Activated B cell treated with CpG ODN at 0.5 μM for 24 hours (primary cell): ENCODE results near the gene HELZ. TPM values are rescaled to one million over a fixed set of nuclear protein-coding genes. Genes with fewer than 3 reads are reported as not detected.

ENCODE experiments used
- ATAC-seq: fragments of 200-7000 bp; cut with Tn5 transposase; one replicate; pipeline ENCODE4 v1.10.0; 2021; ENCODE audit warnings: low read depth, mild to moderate bottlenecking, moderate library complexity
- CTCF ChIA-PET: fragments of 350-600 bp; sonication (Branson Sonifier 250); formaldehyde crosslinking; loops from one replicate; lab custom pipeline; 2021; ENCODE audit warnings: antibody characterized with exemption; lab: Charles Lee
- POLR2A ChIA-PET: fragments of 350-600 bp; sonication (Branson Sonifier 250); formaldehyde crosslinking; loops from one replicate; lab custom pipeline; 2021; ENCODE audit warnings: antibody characterized with exemption; lab: Charles Lee
- DNase-seq: peaks from one replicate; pipeline ENCODE4 v3.0.0; 2022
- H3K27ac Mint-ChIP-seq: one replicate; pipeline ENCODE4 v1.8.0; 2020; ENCODE audit warnings: mixed read lengths
- H3K27me3 Mint-ChIP-seq: one replicate; pipeline ENCODE4 v1.8.0; 2021; ENCODE audit warnings: mixed read lengths
- H3K36me3 Mint-ChIP-seq: one replicate; pipeline ENCODE4 v1.8.0; 2021; ENCODE audit warnings: low read depth, mixed read lengths
- H3K4me1 Mint-ChIP-seq: one replicate; pipeline ENCODE4 v1.8.0; 2021; ENCODE audit warnings: mixed read lengths
- H3K4me3 Mint-ChIP-seq: one replicate; pipeline ENCODE4 v1.8.0; 2020; ENCODE audit warnings: mild to moderate bottlenecking, mixed read lengths
- H3K9me3 Mint-ChIP-seq: one replicate; pipeline ENCODE4 v1.8.0; 2020; ENCODE audit warnings: mixed read lengths
- CTCF ChIP-seq: fragments of 200-600 bp; IDR thresholded peaks from one replicate; pipeline ENCODE4 v1.8.0; 2022; ENCODE audit warnings: antibody characterized with exemption, mild to moderate bottlenecking
- intact Hi-C: fragments of 100-400 bp; cut with micrococcal nuclease; formaldehyde crosslinking; loops from one replicate; pipeline ENCODE4 v1.15.1; 2024
- total RNA-seq: library from RNA; stranded (reverse); gene quantifications from 2 replicates; pipeline ENCODE4 v1.2.3, GENCODE V29; 2022

Gene HELZ
- total RNA-seq, 1 donor from 2014 or later: 69.7 TPM

- ATAC-seq: no peak
- intact Hi-C loops: no loop called here
- ChIA-PET CTCF (no interaction called here), POLR2A (no interaction called here)
- TF ChIP-seq CTCF: no peak
- no peaks in the 10 kb centered on the region for H3K36me3 Mint-ChIP-seq
- DNase-seq: no peak
- no peak overlapping the region for H3K27ac Mint-ChIP-seq
- H3K27me3 Mint-ChIP-seq: peaks cover 2% of the 10 kb centered on the region
- H3K4me1 Mint-ChIP-seq: no peaks in the 10 kb centered on the region
- no peaks in the 10 kb centered on the region for H3K9me3 Mint-ChIP-seq
- no peak overlapping the region for H3K4me3 Mint-ChIP-seq
Observed at GRCh38 chr17:67281053-67281452, 36.1 kb upstream of the HELZ start.

GRCh38 chr17:67280279-67280678, 35.3 kb upstream of the HELZ start:
- H3K4me3 Mint-ChIP-seq: no peak overlapping the region
- H3K36me3 Mint-ChIP-seq: no peaks in the 10 kb centered on the region
- intact Hi-C loops: no loop called here
- ATAC-seq: no peak
- no peaks in the 10 kb centered on the region for H3K4me1 Mint-ChIP-seq
- TF ChIP-seq CTCF: no peak
- H3K27ac Mint-ChIP-seq: peak overlapping the region; percentile 8
- no peaks in the 10 kb centered on the region for H3K9me3 Mint-ChIP-seq
- ChIA-PET POLR2A (no interaction called here), CTCF (no interaction called here)
- no peak for DNase-seq
- H3K27me3 Mint-ChIP-seq: peaks cover 2% of the 10 kb centered on the region

- intact Hi-C loops: no loop called here
- H3K9me3 Mint-ChIP-seq: no peaks in the 10 kb centered on the region
- no peak for DNase-seq
- CTCF ChIA-PET: no interaction called here
- ATAC-seq: no peak
- H3K4me1 Mint-ChIP-seq: no peaks in the 10 kb centered on the region
- TF ChIP-seq CTCF: no peak
- H3K27ac Mint-ChIP-seq: no peak overlapping the region
- peaks cover 2% of the 10 kb centered on the region for H3K27me3 Mint-ChIP-seq
- H3K4me3 Mint-ChIP-seq: no peak overlapping the region
- no peaks in the 10 kb centered on the region for H3K36me3 Mint-ChIP-seq
- POLR2A ChIA-PET: no interaction called here
Observed at GRCh38 chr17:67279115-67279514, 34.1 kb upstream of the HELZ start.

GRCh38 chr17:67278363-67278762, 33.4 kb upstream of the HELZ start:
- ChIA-PET CTCF (no interaction called here), POLR2A (no interaction called here)
- no peak for DNase-seq
- no peak overlapping the region for H3K4me3 Mint-ChIP-seq
- intact Hi-C loops: no loop called here
- H3K9me3 Mint-ChIP-seq: no peaks in the 10 kb centered on the region
- no peaks in the 10 kb centered on the region for H3K4me1 Mint-ChIP-seq
- H3K36me3 Mint-ChIP-seq: no peaks in the 10 kb centered on the region
- no peak for ATAC-seq
- peaks cover 2% of the 10 kb centered on the region for H3K27me3 Mint-ChIP-seq
- TF ChIP-seq CTCF: no peak
- H3K27ac Mint-ChIP-seq: no peak overlapping the region

- ChIA-PET POLR2A (no interaction called here), CTCF (no interaction called here)
- Mint-ChIP-seq H3K4me3 (no peak overlapping the region), H3K9me3 (no peaks in the 10 kb centered on the region), H3K4me1 (no peaks in the 10 kb centered on the region), H3K36me3 (no peaks in the 10 kb centered on the region), H3K27ac (no peak overlapping the region), H3K27me3 (peaks cover 2% of the 10 kb centered on the region)
- ATAC-seq: no peak
- intact Hi-C loops: no loop called here
- no peak for DNase-seq
- no peak for TF ChIP-seq CTCF
Observed at GRCh38 chr17:67276075-67276474, 31.1 kb upstream of the HELZ start.
